Large intestine (tissue), 3 donors: ENCODE measurements around the gene AP2B1. TPM values are rescaled to one million over a fixed set of nuclear protein-coding genes. Genes with fewer than 3 reads are reported as not detected.

Experiments used
- DNase-seq, 2 donors: peaks; one replicate each; pipeline versions ENCODE4 v3.0.0 to v3.0.0-alpha.2; 2013
- H3K27ac ChIP-seq: one replicate; pipeline ENCODE4 v1.5.1; 2013; ENCODE audit warnings: low read length
- H3K27me3 ChIP-seq: 2 replicates; pipeline ENCODE4 v1.6.1; 2013; ENCODE audit warnings: low read length; ENCODE audit not compliant: control insufficient read depth, insufficient read depth
- H3K36me3 ChIP-seq: 2 replicates; pipeline ENCODE4 v1.6.1; 2013; ENCODE audit warnings: low read length; ENCODE audit not compliant: control insufficient read depth, insufficient read depth
- H3K4me1 ChIP-seq: one replicate; pipeline ENCODE4 v1.6.1; 2013; ENCODE audit warnings: low read length; ENCODE audit not compliant: control insufficient read depth, insufficient read depth
- H3K4me3 ChIP-seq: one replicate; pipeline ENCODE4 v1.5.1; 2013; ENCODE audit warnings: low read length
- H3K9me3 ChIP-seq: one replicate; pipeline ENCODE4 v1.6.1; 2013; ENCODE audit warnings: mild to moderate bottlenecking, low read depth, low read length, moderate library complexity; ENCODE audit not compliant: control insufficient read depth
- WGBS: methylation state at CpG from one replicate; pipeline ENCODE4 v1.1.5; 2013; ENCODE audit warnings: low lambda C conversion rate; ENCODE audit not compliant: insufficient coverage; 5-methylcytosine and 5-hydroxymethylcytosine counted together
- polyA plus RNA-seq: library from polyadenylated mRNA; unstranded; fragments of 120-200 nt; gene quantifications from one replicate; pipeline ENCODE4 v1.2.1, GENCODE V29; 2013

AP2B1 gene
- polyA plus RNA-seq, 1 donor, result 89.5 TPM

GRCh38 chr17:35708951-35709350, 121.8 kb downstream of the AP2B1 start:
- no peak overlapping the region for H3K4me3 ChIP-seq
- no peaks in the 10 kb centered on the region for H3K9me3 ChIP-seq
- WGBS, result no CpG with 5 or more reads among the region's 3 CpGs
- H3K27me3 ChIP-seq, result no peaks in the 10 kb centered on the region
- no peak overlapping the region for H3K27ac ChIP-seq
- peaks cover 25% of the 10 kb centered on the region for H3K36me3 ChIP-seq
- H3K4me1 ChIP-seq, result peaks cover 2% of the 10 kb centered on the region
- DNase-seq, result no peak

GRCh38 chr17:35709874-35710273, 122.8 kb downstream of the AP2B1 start:
- Histone ChIP-seq H3K4me3 (no peak overlapping the region), H3K27me3 (no peaks in the 10 kb centered on the region), H3K27ac (no peak overlapping the region), H3K4me1 (peaks cover 2% of the 10 kb centered on the region), H3K9me3 (no peaks in the 10 kb centered on the region), H3K36me3 (peaks cover 31% of the 10 kb centered on the region)
- no CpG with 5 or more reads among the region's 3 CpGs for WGBS
- DNase-seq, result no peak

GRCh38 chr17:35710950-35711349, 123.8 kb downstream of the AP2B1 start:
- Histone ChIP-seq H3K9me3 (no peaks in the 10 kb centered on the region), H3K36me3 (peaks cover 38% of the 10 kb centered on the region), H3K27me3 (no peaks in the 10 kb centered on the region), H3K27ac (no peak overlapping the region), H3K4me3 (no peak overlapping the region), H3K4me1 (peaks cover 2% of the 10 kb centered on the region)
- WGBS, result no CpG with 5 or more reads among the region's 2 CpGs
- DNase-seq, result no peak

- WGBS, result no CpG with 5 or more reads among the region's 7 CpGs
- Histone ChIP-seq H3K27ac (no peak overlapping the region), H3K27me3 (no peaks in the 10 kb centered on the region), H3K36me3 (peaks cover 47% of the 10 kb centered on the region), H3K4me3 (no peak overlapping the region), H3K9me3 (no peaks in the 10 kb centered on the region), H3K4me1 (peaks cover 2% of the 10 kb centered on the region)
- peak in 1 of 2 donors; percentile 60 for DNase-seq
Measured at GRCh38 chr17:35713069-35713728, 126.1 kb downstream of the AP2B1 start.

GRCh38 chr17:35714988-35715387, 127.9 kb downstream of the AP2B1 start:
- no peak overlapping the region for H3K4me3 ChIP-seq
- H3K36me3 ChIP-seq, result peaks cover 43% of the 10 kb centered on the region
- H3K4me1 ChIP-seq, result peaks cover 2% of the 10 kb centered on the region
- no peaks in the 10 kb centered on the region for H3K9me3 ChIP-seq
- H3K27me3 ChIP-seq, result no peaks in the 10 kb centered on the region
- 60% methylated on average over 1 of the region's 2 CpGs for WGBS
- DNase-seq, result no peak
- H3K27ac ChIP-seq, result no peak overlapping the region

- Histone ChIP-seq H3K9me3 (no peaks in the 10 kb centered on the region), H3K4me1 (peaks cover 2% of the 10 kb centered on the region), H3K4me3 (no peak overlapping the region), H3K27me3 (no peaks in the 10 kb centered on the region), H3K27ac (no peak overlapping the region), H3K36me3 (peaks cover 43% of the 10 kb centered on the region)
- no peak for DNase-seq
Measured at GRCh38 chr17:35715416-35715815, 128.3 kb downstream of the AP2B1 start.

- Histone ChIP-seq H3K27me3 (no peaks in the 10 kb centered on the region), H3K36me3 (peaks cover 40% of the 10 kb centered on the region), H3K4me1 (peaks cover 2% of the 10 kb centered on the region), H3K9me3 (no peaks in the 10 kb centered on the region), H3K4me3 (no peak overlapping the region), H3K27ac (no peak overlapping the region)
- WGBS, result 100% methylated on average over 2 of the region's 3 CpGs
- no peak for DNase-seq
Measured at GRCh38 chr17:35716173-35716572, 129.1 kb downstream of the AP2B1 start.

- H3K4me1 ChIP-seq, result peaks cover 2% of the 10 kb centered on the region
- no peak overlapping the region for H3K27ac ChIP-seq
- no peaks in the 10 kb centered on the region for H3K27me3 ChIP-seq
- peaks cover 43% of the 10 kb centered on the region for H3K36me3 ChIP-seq
- H3K9me3 ChIP-seq, result no peaks in the 10 kb centered on the region
- DNase-seq, result no peak
- WGBS, result no CpG with 5 or more reads among the region's 4 CpGs
- no peak overlapping the region for H3K4me3 ChIP-seq
Measured at GRCh38 chr17:35716897-35717465, 129.9 kb downstream of the AP2B1 start.

GRCh38 chr17:35717475-35717874, 130.4 kb downstream of the AP2B1 start:
- H3K4me1 ChIP-seq, result peaks cover 2% of the 10 kb centered on the region
- WGBS, result no CpG with 5 or more reads among the region's 2 CpGs
- H3K36me3 ChIP-seq, result peaks cover 45% of the 10 kb centered on the region
- H3K27ac ChIP-seq, result no peak overlapping the region
- no peak for DNase-seq
- no peak overlapping the region for H3K4me3 ChIP-seq
- H3K27me3 ChIP-seq, result no peaks in the 10 kb centered on the region
- H3K9me3 ChIP-seq, result no peaks in the 10 kb centered on the region

GRCh38 chr17:35723735-35724134, 136.6 kb downstream of the AP2B1 start:
- WGBS, result no CpG with 5 or more reads among the region's 2 CpGs
- Histone ChIP-seq H3K36me3 (peaks cover 44% of the 10 kb centered on the region), H3K27me3 (no peaks in the 10 kb centered on the region), H3K4me1 (peaks cover 27% of the 10 kb centered on the region), H3K9me3 (no peaks in the 10 kb centered on the region), H3K4me3 (no peak overlapping the region), H3K27ac (no peak overlapping the region)
- no peak for DNase-seq

- H3K4me3 ChIP-seq, result no peak overlapping the region
- no CpG with 5 or more reads among the region's 4 CpGs for WGBS
- no peaks in the 10 kb centered on the region for H3K9me3 ChIP-seq
- H3K27me3 ChIP-seq, result no peaks in the 10 kb centered on the region
- no peak overlapping the region for H3K27ac ChIP-seq
- no peak for DNase-seq
- peaks cover 39% of the 10 kb centered on the region for H3K36me3 ChIP-seq
- H3K4me1 ChIP-seq, result peaks cover 27% of the 10 kb centered on the region
Measured at GRCh38 chr17:35725058-35725457, 137.9 kb downstream of the AP2B1 start.
